HepG2 (cell line): ENCODE measurements around the gene LRRN2.

Experiments
- JUN ChIP-seq: sonication (generic); formaldehyde crosslinking; IDR thresholded peaks from 2 replicates; pipeline ENCODE4 v1.4.0; 2020; ENCODE audit warnings: mild to moderate bottlenecking, missing genetic modification reagents
- MXI1 ChIP-seq: IDR thresholded peaks from 3 replicates; pipeline ENCODE4 v1.6.1; 2012; ENCODE audit warnings: low read depth, low read length, inconsistent platforms, borderline replicate concordance
- POLR2AphosphoS5 ChIP-seq: IDR thresholded peaks from 2 replicates; pipeline ENCODE4 v1.6.1; 2012; ENCODE audit warnings: low read depth, low read length
- RAD21 ChIP-seq: fragments of 450-650 bp; formaldehyde crosslinking; IDR thresholded peaks from 2 replicates; pipeline ENCODE4 v1.5.0; 2020; ENCODE audit warnings: mild to moderate bottlenecking
- RBM22 ChIP-seq: fragments of 200-400 bp; formaldehyde crosslinking; optimal IDR thresholded peaks from 2 replicates; pipeline ENCODE3; 2017; ENCODE audit warnings: mild to moderate bottlenecking, low read length, moderate library complexity
- RNF2 ChIP-seq: fragments of 450-650 bp; conservative IDR thresholded peaks from 2 replicates; pipeline ENCODE4 v1.6.1; 2016; ENCODE audit warnings: low read depth
- SAFB2 ChIP-seq: sonication (generic); formaldehyde crosslinking; IDR thresholded peaks from 2 replicates; pipeline ENCODE4 v1.5.1; 2020; ENCODE audit warnings: missing genetic modification reagents, low read depth, mild to moderate bottlenecking, borderline replicate concordance
- ZNF510 ChIP-seq: sonication (generic); formaldehyde crosslinking; IDR thresholded peaks from 2 replicates; pipeline ENCODE4 v1.4.0; 2020; ENCODE audit warnings: low read depth, mild to moderate bottlenecking, missing genetic modification reagents
- ZNF562 ChIP-seq: sonication (generic); formaldehyde crosslinking; IDR thresholded peaks from 2 replicates; pipeline ENCODE4 v1.8.0; 2022; ENCODE audit warnings: missing genetic modification reagents, borderline replicate concordance
- ZNF660 ChIP-seq: sonication (generic); formaldehyde crosslinking; IDR thresholded peaks from 2 replicates; pipeline ENCODE4 v1.5.1; 2020; ENCODE audit warnings: mild to moderate bottlenecking, low read depth, missing genetic modification reagents, borderline replicate concordance
- TF ChIP-seq, protein P1 (sequence below): sonication (generic); formaldehyde crosslinking; IDR thresholded peaks from 2 replicates; pipeline ENCODE4 v1.4.0; 2020; ENCODE audit warnings: missing genetic modification reagents
- TF ChIP-seq, protein P2 (sequence below): IDR thresholded peaks from 2 replicates; pipeline ENCODE4 v1.6.1; 2012; ENCODE audit warnings: inconsistent platforms
- TF ChIP-seq, protein P3 (sequence below): sonication (generic); formaldehyde crosslinking; IDR thresholded peaks from 2 replicates; pipeline ENCODE4 v1.5.0; 2020; ENCODE audit warnings: mild to moderate bottlenecking, missing genetic modification reagents, moderate library complexity
- TF ChIP-seq, protein P4 (sequence below): sonication (generic); formaldehyde crosslinking; IDR thresholded peaks from 2 replicates; pipeline ENCODE4 v1.4.0; 2020; ENCODE audit warnings: missing genetic modification reagents

DNA sequence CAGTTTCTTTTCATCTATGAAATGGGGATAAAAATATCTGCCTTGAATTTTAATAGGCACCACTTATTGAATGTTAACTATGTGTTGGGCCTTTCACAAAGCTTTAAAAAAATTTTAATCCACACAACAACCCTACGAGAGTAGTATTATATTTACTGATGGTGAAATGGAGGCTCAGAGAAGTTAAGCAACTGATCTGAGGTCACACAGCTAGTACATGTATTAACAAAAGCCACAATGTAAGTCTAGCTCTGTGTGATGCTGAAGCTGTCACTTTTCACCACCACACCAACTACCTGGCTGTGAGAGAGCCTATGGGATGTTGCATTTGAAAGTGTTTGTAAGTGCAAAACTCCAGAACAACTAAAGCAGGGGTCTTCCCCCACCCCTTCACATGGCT, 44.1 kb downstream of the LRRN2 start:
- no peak for TF ChIP-seq ZNF660 (CRISPR knock-in tag)
- TF ChIP-seq, protein P1, sequence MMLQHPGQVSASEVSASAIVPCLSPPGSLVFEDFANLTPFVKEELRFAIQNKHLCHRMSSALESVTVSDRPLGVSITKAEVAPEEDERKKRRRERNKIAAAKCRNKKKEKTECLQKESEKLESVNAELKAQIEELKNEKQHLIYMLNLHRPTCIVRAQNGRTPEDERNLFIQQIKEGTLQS (CRISPR knock-in tag) = no peak
- TF ChIP-seq POLR2AphosphoS5 = no peak
- no peak for TF ChIP-seq ZNF510
- TF ChIP-seq MXI1 = no peak
- no peak for TF ChIP-seq SAFB2 (CRISPR knock-in tag)
- TF ChIP-seq, protein P2, sequence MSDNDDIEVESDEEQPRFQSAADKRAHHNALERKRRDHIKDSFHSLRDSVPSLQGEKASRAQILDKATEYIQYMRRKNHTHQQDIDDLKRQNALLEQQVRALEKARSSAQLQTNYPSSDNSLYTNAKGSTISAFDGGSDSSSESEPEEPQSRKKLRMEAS = no peak
- TF ChIP-seq, protein P3, sequence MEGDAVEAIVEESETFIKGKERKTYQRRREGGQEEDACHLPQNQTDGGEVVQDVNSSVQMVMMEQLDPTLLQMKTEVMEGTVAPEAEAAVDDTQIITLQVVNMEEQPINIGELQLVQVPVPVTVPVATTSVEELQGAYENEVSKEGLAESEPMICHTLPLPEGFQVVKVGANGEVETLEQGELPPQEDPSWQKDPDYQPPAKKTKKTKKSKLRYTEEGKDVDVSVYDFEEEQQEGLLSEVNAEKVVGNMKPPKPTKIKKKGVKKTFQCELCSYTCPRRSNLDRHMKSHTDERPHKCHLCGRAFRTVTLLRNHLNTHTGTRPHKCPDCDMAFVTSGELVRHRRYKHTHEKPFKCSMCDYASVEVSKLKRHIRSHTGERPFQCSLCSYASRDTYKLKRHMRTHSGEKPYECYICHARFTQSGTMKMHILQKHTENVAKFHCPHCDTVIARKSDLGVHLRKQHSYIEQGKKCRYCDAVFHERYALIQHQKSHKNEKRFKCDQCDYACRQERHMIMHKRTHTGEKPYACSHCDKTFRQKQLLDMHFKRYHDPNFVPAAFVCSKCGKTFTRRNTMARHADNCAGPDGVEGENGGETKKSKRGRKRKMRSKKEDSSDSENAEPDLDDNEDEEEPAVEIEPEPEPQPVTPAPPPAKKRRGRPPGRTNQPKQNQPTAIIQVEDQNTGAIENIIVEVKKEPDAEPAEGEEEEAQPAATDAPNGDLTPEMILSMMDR (CRISPR knock-in tag) = no peak
- TF ChIP-seq, protein P4, sequence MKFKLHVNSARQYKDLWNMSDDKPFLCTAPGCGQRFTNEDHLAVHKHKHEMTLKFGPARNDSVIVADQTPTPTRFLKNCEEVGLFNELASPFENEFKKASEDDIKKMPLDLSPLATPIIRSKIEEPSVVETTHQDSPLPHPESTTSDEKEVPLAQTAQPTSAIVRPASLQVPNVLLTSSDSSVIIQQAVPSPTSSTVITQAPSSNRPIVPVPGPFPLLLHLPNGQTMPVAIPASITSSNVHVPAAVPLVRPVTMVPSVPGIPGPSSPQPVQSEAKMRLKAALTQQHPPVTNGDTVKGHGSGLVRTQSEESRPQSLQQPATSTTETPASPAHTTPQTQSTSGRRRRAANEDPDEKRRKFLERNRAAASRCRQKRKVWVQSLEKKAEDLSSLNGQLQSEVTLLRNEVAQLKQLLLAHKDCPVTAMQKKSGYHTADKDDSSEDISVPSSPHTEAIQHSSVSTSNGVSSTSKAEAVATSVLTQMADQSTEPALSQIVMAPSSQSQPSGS (CRISPR knock-in tag) = no peak
- no peak for TF ChIP-seq RAD21
- no peak for TF ChIP-seq RBM22
- TF ChIP-seq ZNF562 (CRISPR knock-in tag) = no peak
- TF ChIP-seq RNF2 = no peak
- no peak for TF ChIP-seq JUN (CRISPR knock-in tag)
